ENCODE results near the gene LYSMD4. TPM values are rescaled to one million over a fixed set of nuclear protein-coding genes. Genes with fewer than 3 reads are reported as not detected.
"Not testable (repeated sequence)": the region's sequence is repeated elsewhere in the genome, so short reads cannot be mapped to it uniquely, and the experiment has no call there.

The LYSMD4 gene
- polyA plus RNA-seq, 2 donors = 8.7 to 11.0 TPM

DNA sequence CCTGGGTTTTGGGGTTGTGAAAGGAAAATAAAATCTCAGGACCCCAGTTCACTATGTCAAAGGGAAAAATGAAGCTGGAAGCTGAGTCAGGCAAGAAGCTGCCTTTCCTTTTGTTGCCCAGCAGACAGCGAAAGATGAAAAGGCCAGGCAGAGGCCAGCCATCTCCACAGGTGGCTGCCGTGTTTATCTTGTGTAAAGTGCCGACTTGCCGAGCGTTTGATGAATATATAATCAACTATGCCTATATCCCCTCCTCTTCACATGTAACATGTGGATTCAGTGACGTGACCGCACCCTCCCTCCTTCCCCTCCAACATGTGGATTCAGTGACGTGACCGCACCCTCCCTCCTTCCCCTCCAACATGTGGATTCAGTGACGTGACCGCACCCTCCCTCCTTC, 17.1 kb upstream of the LYSMD4 start:
- not testable (repeated sequence) for H3K4me1 ChIP-seq (ENCODE audit: control insufficient read depth in 2 of 2, insufficient read depth in 2 of 2, low read length in 1 of 2); H3K9me3 ChIP-seq (ENCODE audit: control insufficient read depth in 2 of 2, insufficient read depth in 1 of 2, low read depth in 1 of 2, low read length in 1 of 2); H3K27me3 ChIP-seq (ENCODE audit: control insufficient read depth in 1 of 2, insufficient read depth in 2 of 2, low read length in 2 of 2); H3K27ac ChIP-seq (ENCODE audit: low read depth in 2 of 2, low read length in 1 of 2); H3K4me3 ChIP-seq (ENCODE audit: low read depth in 1 of 2, low read length in 2 of 2); H3K36me3 ChIP-seq (ENCODE audit: control insufficient read depth in 2 of 2, insufficient read depth in 2 of 2, low read length in 1 of 2)
- 81 to 90% methylated on average over 11 of the region's 11 CpGs for WGBS, 2 donors

DNA sequence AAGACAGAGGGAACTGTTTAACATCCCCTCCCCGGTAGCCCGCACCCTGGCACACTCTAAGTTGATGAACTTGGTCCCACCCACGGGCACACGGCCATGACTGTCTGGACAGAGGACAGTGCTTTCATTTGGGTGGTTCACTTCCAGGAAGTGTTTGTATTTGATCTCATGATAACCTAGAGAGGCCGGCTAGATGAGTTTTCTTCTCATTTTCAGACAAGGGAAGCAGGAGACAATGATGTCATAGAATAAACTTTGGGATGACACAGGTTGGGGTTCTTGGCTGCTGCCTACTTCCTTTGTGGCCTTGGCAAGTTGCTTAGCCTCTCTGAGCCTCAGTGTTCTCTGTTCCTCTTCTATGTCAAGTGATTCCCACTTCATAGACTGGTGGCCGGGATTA, 16.1 kb upstream of the LYSMD4 start:
- Histone ChIP-seq H3K27me3 (ENCODE audit: control insufficient read depth in 1 of 2, insufficient read depth in 2 of 2, low read length in 2 of 2) (no peaks in the 10 kb centered on the region), H3K9me3 (ENCODE audit: control insufficient read depth in 2 of 2, insufficient read depth in 1 of 2, low read depth in 1 of 2, low read length in 1 of 2) (no peaks in the 10 kb centered on the region), H3K4me3 (ENCODE audit: low read depth in 1 of 2, low read length in 2 of 2) (no peak overlapping the region), H3K36me3 (ENCODE audit: control insufficient read depth in 2 of 2, insufficient read depth in 2 of 2, low read length in 1 of 2) (no peaks in the 10 kb centered on the region), H3K27ac (ENCODE audit: low read depth in 2 of 2, low read length in 1 of 2) (no peak overlapping the region), H3K4me1 (ENCODE audit: control insufficient read depth in 2 of 2, insufficient read depth in 2 of 2, low read length in 1 of 2) (no peaks in the 10 kb centered on the region)
- 53 to 59% methylated on average over 6 of the region's 6 CpGs for WGBS, 2 donors

DNA sequence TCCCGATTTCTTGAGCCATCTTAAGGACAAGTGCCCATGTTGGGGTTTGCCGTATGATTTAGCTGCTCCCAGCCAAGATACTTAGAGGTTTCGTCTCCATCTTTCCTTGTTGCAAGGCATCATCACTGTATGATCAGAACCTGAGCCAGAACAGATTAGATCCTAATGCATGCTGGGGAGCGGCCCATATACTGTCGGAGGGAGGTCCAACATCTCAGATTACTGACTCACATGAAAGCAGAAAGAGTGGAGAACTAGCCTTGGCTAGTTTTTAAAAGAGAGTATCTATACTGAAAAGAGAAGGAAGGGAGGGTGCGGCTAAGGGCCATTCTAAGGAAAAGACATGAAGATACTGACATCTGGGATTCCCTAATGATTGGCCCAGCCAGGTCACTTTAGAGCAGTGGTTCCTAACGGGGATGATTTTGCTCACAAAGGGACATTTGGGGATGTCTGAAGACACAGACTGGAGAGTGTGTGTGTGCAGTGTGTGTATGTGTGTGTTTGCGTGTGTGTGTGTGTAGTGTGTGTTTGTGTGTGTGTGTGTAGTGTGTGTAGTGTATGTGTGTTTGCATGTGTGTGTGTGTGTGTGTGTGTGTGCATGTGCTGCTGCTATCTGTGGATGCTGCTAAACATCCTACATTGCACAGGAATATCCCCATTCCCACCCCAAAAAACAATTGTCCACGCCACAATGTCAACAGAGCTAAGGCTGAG, 12.3 kb upstream of the LYSMD4 start:
- Histone ChIP-seq H3K9me3 (ENCODE audit: control insufficient read depth in 2 of 2, insufficient read depth in 1 of 2, low read depth in 1 of 2, low read length in 1 of 2) (no peaks in the 10 kb centered on the region), H3K36me3 (ENCODE audit: control insufficient read depth in 2 of 2, insufficient read depth in 2 of 2, low read length in 1 of 2) (no peaks in the 10 kb centered on the region), H3K27ac (ENCODE audit: low read depth in 2 of 2, low read length in 1 of 2) (no peak overlapping the region), H3K27me3 (ENCODE audit: control insufficient read depth in 1 of 2, insufficient read depth in 2 of 2, low read length in 2 of 2) (no peaks in the 10 kb centered on the region), H3K4me3 (ENCODE audit: low read depth in 1 of 2, low read length in 2 of 2) (no peak overlapping the region), H3K4me1 (ENCODE audit: control insufficient read depth in 2 of 2, insufficient read depth in 2 of 2, low read length in 1 of 2) (no peaks in the 10 kb centered on the region)
- 88 to 89% methylated on average over 9 of the region's 9 CpGs for WGBS, 2 donors

DNA sequence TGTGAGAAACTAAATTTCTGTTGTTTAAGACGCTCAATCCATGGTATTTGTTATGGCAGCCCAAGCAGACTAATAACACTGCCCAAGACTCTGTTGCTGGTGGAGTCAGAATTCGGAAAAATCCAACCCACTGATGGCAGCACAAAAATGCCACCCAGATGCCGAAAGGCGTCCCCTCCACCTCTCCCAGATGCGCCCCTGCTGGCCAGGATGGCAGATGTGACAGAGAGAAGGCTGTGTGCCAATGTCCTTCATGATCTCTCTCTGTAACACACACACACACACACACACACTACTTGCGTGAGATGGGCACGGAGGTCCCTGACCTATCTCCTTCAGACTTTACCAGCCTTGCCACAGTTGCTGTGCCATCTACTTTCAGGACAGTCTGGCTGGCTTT, 10.9 kb upstream of the LYSMD4 start:
- no peak overlapping the region for H3K27ac ChIP-seq (ENCODE audit: low read depth in 2 of 2, low read length in 1 of 2)
- WGBS, 2 donors = 94 to 95% methylated on average over 7 of the region's 7 CpGs
- no peaks in the 10 kb centered on the region for H3K36me3 ChIP-seq (ENCODE audit: control insufficient read depth in 2 of 2, insufficient read depth in 2 of 2, low read length in 1 of 2)
- H3K4me3 ChIP-seq (ENCODE audit: low read depth in 1 of 2, low read length in 2 of 2) = no peak overlapping the region
- H3K4me1 ChIP-seq (ENCODE audit: control insufficient read depth in 2 of 2, insufficient read depth in 2 of 2, low read length in 1 of 2) = no peaks in the 10 kb centered on the region
- no peaks in the 10 kb centered on the region for H3K27me3 ChIP-seq (ENCODE audit: control insufficient read depth in 1 of 2, insufficient read depth in 2 of 2, low read length in 2 of 2)
- H3K9me3 ChIP-seq (ENCODE audit: control insufficient read depth in 2 of 2, insufficient read depth in 1 of 2, low read depth in 1 of 2, low read length in 1 of 2) = no peaks in the 10 kb centered on the region

DNA sequence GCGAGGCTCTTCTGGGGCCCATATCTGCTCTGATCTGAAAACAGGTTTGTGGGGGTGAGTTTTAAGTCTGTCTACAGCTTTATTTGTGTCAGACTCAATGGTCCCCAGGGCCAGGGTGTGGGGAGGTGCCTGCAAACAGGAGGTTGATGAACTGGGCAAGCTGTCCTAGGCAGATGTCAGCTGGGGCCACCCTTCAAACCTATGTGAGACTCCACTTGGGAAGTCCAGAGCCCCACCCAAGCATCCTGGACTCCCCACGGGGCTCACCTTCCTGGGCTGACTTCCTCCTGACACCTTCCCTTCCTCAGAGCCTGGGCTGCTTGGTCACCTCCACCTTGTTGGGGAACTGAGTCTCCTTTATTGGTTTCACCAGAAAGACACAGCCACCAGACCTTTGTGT, 8.6 kb upstream of the LYSMD4 start:
- H3K27me3 ChIP-seq (ENCODE audit: control insufficient read depth in 1 of 2, insufficient read depth in 2 of 2, low read length in 2 of 2) = no peaks in the 10 kb centered on the region
- H3K9me3 ChIP-seq (ENCODE audit: control insufficient read depth in 2 of 2, insufficient read depth in 1 of 2, low read depth in 1 of 2, low read length in 1 of 2) = no peaks in the 10 kb centered on the region
- no peak overlapping the region for H3K27ac ChIP-seq (ENCODE audit: low read depth in 2 of 2, low read length in 1 of 2)
- no peaks in the 10 kb centered on the region for H3K36me3 ChIP-seq (ENCODE audit: control insufficient read depth in 2 of 2, insufficient read depth in 2 of 2, low read length in 1 of 2)
- H3K4me1 ChIP-seq (ENCODE audit: control insufficient read depth in 2 of 2, insufficient read depth in 2 of 2, low read length in 1 of 2) = no peaks in the 10 kb centered on the region
- 78 to 83% methylated on average over 2 of the region's 2 CpGs for WGBS, 2 donors
- H3K4me3 ChIP-seq (ENCODE audit: low read depth in 1 of 2, low read length in 2 of 2) = no peak overlapping the region

DNA sequence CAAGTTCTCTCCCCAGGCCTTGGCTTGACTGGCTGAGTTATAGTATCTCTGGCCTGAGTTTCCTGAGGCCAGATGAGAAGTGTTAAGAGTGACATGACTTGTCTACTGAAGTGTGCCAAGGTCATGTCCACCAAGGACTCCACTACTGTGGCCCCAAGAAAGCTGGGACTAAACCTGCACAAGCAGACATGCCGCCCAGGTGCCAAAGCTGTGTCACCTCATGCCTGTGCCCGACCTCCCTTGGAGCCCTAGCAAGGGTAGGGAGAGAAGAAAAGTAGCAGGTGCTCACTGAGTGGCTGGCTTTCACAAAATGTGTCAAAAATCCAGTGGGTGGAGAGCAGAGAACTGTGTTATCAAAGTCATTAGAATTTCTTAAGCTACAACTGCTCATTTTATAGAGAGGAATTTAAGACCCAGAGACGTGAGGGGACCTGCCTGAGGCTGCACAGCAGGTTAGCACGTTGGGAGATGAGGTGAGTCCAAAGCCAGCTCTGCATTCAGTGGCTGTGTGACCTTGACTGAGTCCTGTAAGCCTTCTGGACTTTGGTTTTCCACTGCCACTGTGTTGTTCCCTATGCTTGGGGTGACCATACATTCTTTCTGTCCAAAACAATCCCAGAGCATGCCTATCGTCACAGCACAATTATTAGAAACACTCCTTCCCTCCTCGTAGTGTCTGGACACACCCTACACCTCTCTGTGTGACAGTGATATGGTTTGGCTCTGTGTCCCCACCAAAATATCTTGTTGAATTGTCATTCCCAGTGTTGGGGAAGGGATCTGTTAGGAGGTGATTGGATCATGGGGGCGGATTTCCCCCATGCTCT, 5.0 kb upstream of the LYSMD4 start:
- no peaks in the 10 kb centered on the region for H3K9me3 ChIP-seq (ENCODE audit: control insufficient read depth in 2 of 2, insufficient read depth in 1 of 2, low read depth in 1 of 2, low read length in 1 of 2)
- no peaks in the 10 kb centered on the region for H3K36me3 ChIP-seq (ENCODE audit: control insufficient read depth in 2 of 2, insufficient read depth in 2 of 2, low read length in 1 of 2)
- no peaks in the 10 kb centered on the region for H3K4me1 ChIP-seq (ENCODE audit: control insufficient read depth in 2 of 2, insufficient read depth in 2 of 2, low read length in 1 of 2)
- no peak overlapping the region for H3K27ac ChIP-seq (ENCODE audit: low read depth in 2 of 2, low read length in 1 of 2)
- 81 to 85% methylated on average over 7 of the region's 7 CpGs for WGBS, 2 donors
- H3K4me3 ChIP-seq (ENCODE audit: low read depth in 1 of 2, low read length in 2 of 2) = no peak overlapping the region
- H3K27me3 ChIP-seq (ENCODE audit: control insufficient read depth in 1 of 2, insufficient read depth in 2 of 2, low read length in 2 of 2) = no peaks in the 10 kb centered on the region

DNA sequence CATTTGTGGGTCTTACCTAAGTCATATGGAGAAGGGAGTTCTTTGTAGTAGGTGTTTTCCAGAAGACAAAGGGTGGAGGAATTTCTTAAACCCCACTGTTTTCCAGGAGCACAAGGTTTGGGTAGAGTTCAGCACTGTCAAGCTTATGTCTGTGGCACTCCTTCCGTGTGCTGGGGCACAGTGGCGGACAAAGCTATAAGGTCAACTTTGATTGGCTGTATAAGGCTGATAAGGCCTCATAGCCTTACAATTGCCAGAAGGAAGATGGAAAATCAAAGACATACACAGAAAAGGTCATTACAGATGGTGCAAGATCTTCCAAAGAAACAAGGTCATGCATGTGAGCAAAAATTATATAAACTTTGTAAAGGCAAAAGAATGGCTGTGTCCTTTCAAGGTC, 3.5 kb upstream of the LYSMD4 start:
- Histone ChIP-seq H3K4me3 (ENCODE audit: low read depth in 1 of 2, low read length in 2 of 2) (no peak overlapping the region), H3K9me3 (ENCODE audit: control insufficient read depth in 2 of 2, insufficient read depth in 1 of 2, low read depth in 1 of 2, low read length in 1 of 2) (no peaks in the 10 kb centered on the region), H3K27ac (ENCODE audit: low read depth in 2 of 2, low read length in 1 of 2) (no peak overlapping the region), H3K36me3 (ENCODE audit: control insufficient read depth in 2 of 2, insufficient read depth in 2 of 2, low read length in 1 of 2) (no peaks in the 10 kb centered on the region), H3K27me3 (ENCODE audit: control insufficient read depth in 1 of 2, insufficient read depth in 2 of 2, low read length in 2 of 2) (no peaks in the 10 kb centered on the region), H3K4me1 (ENCODE audit: control insufficient read depth in 2 of 2, insufficient read depth in 2 of 2, low read length in 1 of 2) (peaks cover 0 to under 1% of the 10 kb centered on the region in 2 donors)
- 76 to 79% methylated on average over 2 of the region's 2 CpGs for WGBS, 2 donors

DNA sequence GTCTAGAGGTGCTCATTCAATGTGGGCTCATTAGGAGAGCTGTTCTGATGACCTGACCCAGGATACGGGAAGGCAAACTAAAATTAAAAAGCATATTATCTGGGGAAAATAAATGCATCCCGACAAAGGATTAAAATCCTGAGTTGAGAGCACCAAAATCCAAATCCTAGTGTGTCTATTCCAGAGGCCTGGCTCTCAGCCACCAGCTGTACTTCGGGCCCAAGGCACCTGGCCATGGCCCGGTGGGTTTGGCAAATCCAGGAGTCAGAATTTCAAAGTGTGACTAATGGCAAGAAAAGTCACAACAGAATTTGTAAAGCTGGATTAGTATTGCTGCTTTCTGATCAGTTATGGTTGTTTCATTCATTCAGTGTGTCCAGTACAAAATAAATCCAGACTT, 2.6 kb upstream of the LYSMD4 start:
- Histone ChIP-seq H3K27ac (ENCODE audit: low read depth in 2 of 2, low read length in 1 of 2) (no peak overlapping the region), H3K27me3 (ENCODE audit: control insufficient read depth in 1 of 2, insufficient read depth in 2 of 2, low read length in 2 of 2) (no peaks in the 10 kb centered on the region), H3K36me3 (ENCODE audit: control insufficient read depth in 2 of 2, insufficient read depth in 2 of 2, low read length in 1 of 2) (no peaks in the 10 kb centered on the region), H3K4me1 (ENCODE audit: control insufficient read depth in 2 of 2, insufficient read depth in 2 of 2, low read length in 1 of 2) (peaks cover 0 to 3% of the 10 kb centered on the region in 2 donors), H3K4me3 (ENCODE audit: low read depth in 1 of 2, low read length in 2 of 2) (no peak overlapping the region), H3K9me3 (ENCODE audit: control insufficient read depth in 2 of 2, insufficient read depth in 1 of 2, low read depth in 1 of 2, low read length in 1 of 2) (no peaks in the 10 kb centered on the region)
- 60 to 62% methylated on average over 4 of the region's 4 CpGs for whole genome bisulfite sequencing, 2 donors

DNA sequence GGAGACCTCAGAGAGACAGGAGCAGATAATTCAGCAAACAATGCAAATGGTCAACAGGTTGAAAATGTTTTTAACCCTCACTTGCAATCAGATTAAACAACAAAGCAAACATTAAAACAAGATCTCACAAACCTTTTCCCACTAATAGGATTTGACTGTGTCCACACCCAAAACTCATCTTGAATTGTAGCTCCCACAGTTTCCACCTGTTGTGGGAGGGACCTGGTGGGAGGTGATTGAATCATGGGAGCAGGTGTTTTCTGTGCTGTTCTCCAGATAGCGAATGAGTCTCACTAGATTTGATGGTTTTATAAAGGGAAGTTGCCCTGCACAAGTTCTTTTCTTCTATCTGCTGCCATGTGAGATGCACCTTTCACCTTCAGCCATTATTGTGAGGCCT, 1.3 kb upstream of the LYSMD4 start:
- Histone ChIP-seq H3K4me3 (ENCODE audit: low read depth in 1 of 2, low read length in 2 of 2) (no peak overlapping the region), H3K36me3 (ENCODE audit: control insufficient read depth in 2 of 2, insufficient read depth in 2 of 2, low read length in 1 of 2) (no peaks in the 10 kb centered on the region), H3K4me1 (ENCODE audit: control insufficient read depth in 2 of 2, insufficient read depth in 2 of 2, low read length in 1 of 2) (peaks cover 0 to 3% of the 10 kb centered on the region in 2 donors), H3K27me3 (ENCODE audit: control insufficient read depth in 1 of 2, insufficient read depth in 2 of 2, low read length in 2 of 2) (no peaks in the 10 kb centered on the region), H3K27ac (ENCODE audit: low read depth in 2 of 2, low read length in 1 of 2) (no peak overlapping the region), H3K9me3 (ENCODE audit: control insufficient read depth in 2 of 2, insufficient read depth in 1 of 2, low read depth in 1 of 2, low read length in 1 of 2) (no peaks in the 10 kb centered on the region)
- 91 to 98% methylated on average over 1 of the region's 1 CpG for WGBS, 2 donors

DNA sequence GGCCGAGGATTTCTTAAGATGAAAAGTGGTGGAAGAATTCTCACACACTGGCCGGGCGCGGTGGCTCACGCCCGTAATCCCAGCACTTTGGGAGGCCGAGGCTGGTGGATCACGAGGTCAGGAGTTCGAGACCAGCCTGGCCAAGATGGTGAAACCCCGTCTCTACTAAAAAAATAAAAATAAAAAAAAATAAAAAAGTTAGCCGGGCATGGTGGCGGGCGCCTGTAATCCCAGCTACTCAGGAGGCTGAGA, 729 bp upstream of the LYSMD4 start:
- H3K27ac ChIP-seq (ENCODE audit: low read depth in 2 of 2, low read length in 1 of 2) = peak overlapping the region; percentile 95
- not testable (repeated sequence) for H3K4me3 ChIP-seq (ENCODE audit: low read depth in 1 of 2, low read length in 2 of 2); H3K27me3 ChIP-seq (ENCODE audit: control insufficient read depth in 1 of 2, insufficient read depth in 2 of 2, low read length in 2 of 2); H3K9me3 ChIP-seq (ENCODE audit: control insufficient read depth in 2 of 2, insufficient read depth in 1 of 2, low read depth in 1 of 2, low read length in 1 of 2); H3K4me1 ChIP-seq (ENCODE audit: control insufficient read depth in 2 of 2, insufficient read depth in 2 of 2, low read length in 1 of 2); H3K36me3 ChIP-seq (ENCODE audit: control insufficient read depth in 2 of 2, insufficient read depth in 2 of 2, low read length in 1 of 2)
- WGBS, 2 donors = 86 to 89% methylated on average over 13 of the region's 13 CpGs

Measured in esophagus (tissue), 2 donors.